NCI-H2107 treated with DMSO at 0.1 percent for 48 hours (cell line): ENCODE results near the gene STOX1.
"Not testable (repeated sequence)": the region's sequence is repeated elsewhere in the genome, so short reads cannot be mapped to it uniquely, and the experiment has no call there.

Experiments
- DNase-seq: peaks from one replicate; lab custom pipeline; 2025; ENCODE audit not compliant: unreplicated experiment; lab: John Stamatoyannopoulos, UW

The STOX1 gene, protein sequence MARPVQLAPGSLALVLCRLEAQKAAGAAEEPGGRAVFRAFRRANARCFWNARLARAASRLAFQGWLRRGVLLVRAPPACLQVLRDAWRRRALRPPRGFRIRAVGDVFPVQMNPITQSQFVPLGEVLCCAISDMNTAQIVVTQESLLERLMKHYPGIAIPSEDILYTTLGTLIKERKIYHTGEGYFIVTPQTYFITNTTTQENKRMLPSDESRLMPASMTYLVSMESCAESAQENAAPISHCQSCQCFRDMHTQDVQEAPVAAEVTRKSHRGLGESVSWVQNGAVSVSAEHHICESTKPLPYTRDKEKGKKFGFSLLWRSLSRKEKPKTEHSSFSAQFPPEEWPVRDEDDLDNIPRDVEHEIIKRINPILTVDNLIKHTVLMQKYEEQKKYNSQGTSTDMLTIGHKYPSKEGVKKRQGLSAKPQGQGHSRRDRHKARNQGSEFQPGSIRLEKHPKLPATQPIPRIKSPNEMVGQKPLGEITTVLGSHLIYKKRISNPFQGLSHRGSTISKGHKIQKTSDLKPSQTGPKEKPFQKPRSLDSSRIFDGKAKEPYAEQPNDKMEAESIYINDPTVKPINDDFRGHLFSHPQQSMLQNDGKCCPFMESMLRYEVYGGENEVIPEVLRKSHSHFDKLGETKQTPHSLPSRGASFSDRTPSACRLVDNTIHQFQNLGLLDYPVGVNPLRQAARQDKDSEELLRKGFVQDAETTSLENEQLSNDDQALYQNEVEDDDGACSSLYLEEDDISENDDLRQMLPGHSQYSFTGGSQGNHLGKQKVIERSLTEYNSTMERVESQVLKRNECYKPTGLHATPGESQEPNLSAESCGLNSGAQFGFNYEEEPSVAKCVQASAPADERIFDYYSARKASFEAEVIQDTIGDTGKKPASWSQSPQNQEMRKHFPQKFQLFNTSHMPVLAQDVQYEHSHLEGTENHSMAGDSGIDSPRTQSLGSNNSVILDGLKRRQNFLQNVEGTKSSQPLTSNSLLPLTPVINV

DNA sequence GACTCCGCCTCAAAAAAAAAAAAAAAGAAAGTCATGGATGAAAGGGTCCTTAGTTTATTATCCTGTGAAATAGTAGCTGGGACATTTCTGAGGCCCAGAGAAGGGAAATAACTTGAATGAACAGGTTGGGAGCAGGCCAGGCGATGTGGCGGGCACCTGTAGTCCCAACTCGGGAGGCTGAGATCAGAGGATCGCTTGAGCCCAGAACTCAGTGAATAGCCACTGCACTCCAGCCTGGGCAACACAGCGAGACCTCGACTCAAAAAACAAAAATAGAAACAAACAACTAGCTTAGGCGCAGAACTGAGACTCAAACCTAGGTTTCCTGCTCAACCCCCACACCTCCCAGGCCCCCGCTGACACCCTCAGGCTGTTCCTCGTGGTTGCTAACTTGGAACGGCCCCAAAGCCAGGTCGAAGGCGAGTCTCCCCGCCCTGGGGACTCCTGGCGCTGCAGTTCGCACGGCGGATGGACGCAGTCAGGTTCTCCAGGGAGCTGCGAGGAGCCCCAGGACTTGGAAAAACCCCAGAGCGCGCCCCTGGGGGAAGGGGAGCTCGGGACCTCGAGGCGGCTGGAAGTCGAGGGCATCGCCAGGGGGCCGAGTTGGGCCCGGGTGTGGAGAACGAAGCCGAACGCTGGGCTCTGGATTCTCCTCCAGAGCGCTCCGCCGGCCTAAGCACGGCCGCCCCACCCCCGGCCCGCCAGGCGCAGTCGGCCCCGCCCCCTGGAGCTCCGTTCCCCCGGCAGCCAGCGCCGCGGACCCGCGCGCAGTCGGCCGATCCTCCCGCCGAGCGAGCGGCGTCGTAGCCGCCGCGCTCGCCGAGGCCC is at the start of gene STOX1:
Gene STOX1, plus strand, starts transcription at position 768 of the 828 bp plus-strand sequence. CDS start 93 bp downstream, outside the sequence.
- DNase-seq, result no peak

DNA sequence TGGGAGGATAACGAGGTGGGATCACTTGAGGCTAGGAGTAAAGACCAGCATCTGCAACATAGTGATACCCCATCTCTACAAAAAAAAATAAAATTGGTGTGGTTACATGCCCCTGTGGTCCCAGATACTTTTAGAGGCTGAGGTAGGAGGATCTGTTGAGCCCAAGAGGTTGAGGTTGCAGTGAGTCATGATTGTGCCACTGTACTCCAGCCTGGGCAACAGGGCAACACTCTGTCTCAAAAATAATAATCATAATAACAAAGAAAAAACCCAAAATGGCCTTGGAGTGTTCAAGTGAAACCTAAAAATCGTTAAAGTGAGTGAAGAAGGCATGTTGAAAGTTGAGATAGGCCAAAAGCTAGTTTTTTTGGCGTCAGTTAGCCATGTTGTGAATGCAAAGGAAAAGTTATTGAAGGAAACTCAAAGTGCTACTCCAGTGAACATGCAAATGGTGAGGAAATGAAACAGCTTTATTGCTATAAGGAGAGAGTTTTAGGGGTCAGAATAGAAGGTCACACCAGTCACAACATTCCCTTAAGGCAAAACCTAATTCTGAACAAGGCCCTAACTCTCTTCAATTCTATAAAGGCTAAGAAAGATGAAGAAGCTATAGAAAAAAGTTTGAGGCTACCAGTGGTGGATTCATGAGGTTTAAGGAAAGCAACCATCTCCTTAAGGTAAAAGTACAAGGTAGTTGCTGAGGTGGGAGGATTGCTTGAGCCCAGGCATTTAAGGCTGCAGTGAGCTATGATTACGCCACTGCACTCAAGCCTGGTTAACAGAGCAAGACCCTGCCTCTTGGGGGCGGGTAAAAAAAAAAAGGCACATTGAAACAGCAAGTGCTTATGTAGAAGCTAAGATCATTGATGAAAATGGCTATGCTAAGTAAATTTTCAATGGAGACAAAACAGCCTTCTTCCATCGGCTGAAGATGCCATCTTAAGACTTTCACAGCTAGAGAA is 45.4 kb upstream of the STOX1 start:
- DNase-seq, result no peak

DNA sequence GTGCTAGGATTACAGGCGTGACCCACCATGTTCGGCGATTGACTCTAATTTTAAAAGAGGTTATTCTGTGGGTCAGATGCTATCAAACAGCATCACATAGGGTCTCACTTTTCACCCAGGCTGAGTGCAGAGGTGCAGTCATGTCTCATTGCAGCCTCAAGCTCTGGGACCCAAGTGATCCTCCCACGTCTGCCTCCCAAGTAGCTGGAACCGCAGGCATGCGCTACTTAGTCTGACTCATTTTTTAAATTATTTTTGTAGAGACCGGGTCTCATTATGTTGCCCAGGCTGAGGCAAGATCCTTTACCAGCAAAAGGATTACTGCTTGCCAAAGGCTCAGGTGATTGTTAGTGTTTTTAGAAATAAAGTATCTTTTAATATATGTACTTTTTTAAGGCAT is 42.9 kb upstream of the STOX1 start:
- DNase-seq, result no peak

DNA sequence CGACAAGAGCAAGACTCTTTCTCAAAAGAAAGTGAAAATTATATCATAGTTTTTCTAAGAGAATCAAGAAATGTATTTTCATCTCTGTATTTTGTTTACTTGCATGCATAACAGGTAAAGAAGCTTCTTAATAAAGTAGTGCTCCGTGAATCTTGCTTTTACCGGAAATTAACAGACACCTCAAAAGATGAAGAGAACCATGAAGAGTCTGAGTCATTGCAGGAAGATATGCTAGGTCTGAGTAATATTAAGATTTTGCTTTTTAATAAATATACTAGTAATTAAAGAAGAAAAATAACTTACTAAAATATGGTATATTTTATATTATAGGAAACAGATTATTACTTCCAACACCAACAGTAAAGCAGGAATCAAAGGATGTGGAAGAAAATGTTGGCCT is 39.5 kb upstream of the STOX1 start:
- DNase-seq, result no peak

DNA sequence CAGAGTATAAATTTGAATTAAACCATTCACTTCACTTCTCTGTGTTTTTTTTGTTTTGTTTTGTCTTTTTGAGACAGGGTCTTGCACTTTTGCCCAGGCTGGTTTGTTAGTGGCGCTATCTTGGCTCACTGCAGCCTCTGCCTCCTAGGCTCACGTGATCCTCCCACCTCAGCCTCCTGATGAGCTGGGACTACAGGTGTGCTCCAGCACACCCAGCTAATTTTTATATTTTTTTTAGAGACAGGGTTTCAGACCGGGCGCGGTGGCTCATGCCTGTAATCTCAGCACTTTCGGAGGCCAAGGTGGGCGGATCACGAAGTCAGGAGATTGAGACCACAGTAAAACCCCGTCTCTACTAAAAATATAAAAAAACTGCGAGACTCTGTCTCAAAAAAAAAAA is 36.9 kb upstream of the STOX1 start:
- DNase-seq, result no peak

DNA sequence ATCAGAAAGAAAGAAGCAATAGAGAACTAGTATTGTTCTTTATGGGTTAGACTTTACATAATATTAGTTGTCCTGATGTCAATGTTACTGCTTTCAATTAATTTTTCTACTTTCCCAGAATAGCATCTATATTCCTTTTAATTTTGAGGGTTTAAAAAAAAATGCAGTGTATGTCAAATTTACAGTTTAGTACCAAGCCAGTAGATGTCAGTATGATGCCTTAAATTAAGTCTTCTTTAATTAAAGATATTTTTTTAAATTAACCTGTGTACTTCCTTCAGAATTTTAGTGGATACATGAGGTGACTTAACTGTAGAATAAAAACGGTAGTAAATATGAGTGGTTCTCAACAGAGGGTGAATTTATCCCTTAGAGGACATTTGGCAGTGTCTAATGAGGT is 35.2 kb upstream of the STOX1 start:
- DNase-seq, result no peak

DNA sequence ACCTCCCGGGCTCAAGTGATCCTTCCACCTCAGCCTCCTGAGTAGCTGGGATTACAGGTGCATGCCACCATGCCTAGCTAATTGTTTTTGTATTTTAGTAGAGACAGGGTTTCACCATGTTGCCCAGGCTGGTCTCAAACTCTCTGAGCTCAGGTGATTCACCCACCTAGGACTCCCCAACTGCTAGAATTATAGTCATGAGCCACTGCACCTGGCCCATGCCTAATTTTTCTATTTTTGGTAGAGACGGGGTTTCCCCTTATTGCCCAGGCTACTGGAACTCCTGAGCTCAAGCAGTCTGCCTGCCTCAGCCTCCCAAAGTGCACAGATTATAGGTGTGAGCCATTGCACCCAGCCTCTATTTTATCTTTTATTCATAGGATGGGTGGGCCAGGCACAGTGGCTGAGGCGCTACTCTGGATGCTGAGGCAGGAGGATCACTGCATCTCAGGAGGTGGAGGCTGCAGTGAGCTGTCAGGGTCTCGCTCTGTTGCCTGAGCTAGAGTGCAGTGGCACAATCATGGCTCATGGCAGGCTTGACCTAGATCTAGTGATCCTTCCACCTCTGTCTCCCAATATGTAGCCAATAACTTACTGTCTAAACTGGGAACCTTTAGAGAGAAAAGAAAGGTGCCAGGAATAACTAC is 31.3 kb upstream of the STOX1 start:
- no peak for DNase-seq

DNA sequence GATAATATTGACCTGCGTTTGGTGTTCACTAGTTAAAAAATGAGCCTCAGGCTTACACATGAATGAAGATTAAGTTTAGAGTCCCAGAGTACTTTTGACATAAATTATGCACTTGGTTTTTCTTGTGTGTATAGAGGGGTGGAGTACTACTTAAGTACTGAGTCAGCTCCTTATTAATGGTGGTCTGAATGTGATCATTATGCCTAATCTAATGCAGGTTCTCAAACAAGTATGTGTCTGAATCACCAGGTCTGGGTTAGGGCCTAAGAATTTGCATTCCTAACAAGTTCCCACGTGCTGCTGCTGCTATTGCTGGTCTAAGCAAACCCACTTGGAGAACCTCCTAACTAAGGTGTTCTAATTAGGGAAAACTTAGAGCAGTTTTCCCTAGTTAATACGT is 30.7 kb upstream of the STOX1 start:
- DNase-seq, result no peak

DNA sequence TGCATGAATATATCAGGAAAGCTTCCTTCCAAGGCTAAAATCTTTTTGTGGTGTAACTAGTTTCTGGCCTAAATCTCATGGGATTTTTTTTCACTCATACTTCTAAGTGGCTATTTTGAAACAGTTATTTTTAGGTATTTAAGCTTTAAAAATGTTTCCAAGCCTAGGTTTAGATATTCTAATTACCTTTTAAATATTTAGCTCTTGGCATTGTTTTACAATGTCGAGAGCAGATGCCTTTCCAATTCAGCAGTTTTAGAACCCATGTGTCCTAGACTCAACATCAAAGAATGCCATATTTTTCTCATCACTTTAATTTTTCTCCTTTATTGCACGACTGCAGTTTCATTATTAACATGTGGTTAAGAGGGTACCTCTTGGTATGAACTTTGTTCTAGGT is 27.1 kb upstream of the STOX1 start:
- DNase-seq, result no peak

DNA sequence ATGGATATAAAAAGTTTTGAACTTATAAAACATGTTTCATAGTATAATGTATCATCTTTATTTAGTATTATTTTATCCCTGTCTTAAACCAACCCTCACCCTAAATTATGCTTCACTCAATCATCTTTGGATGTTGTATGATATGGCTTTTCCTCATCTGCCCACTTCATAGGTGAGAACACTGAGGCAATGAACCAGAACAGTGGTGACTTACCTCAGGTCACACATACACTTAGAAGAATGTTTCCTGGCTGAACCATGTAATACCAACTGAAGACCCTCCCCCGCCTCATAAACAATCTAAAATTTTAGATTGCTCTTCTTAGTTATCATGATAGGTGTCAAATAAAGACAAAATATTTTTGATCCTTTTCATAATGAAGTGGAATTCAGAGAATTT is 22.6 kb upstream of the STOX1 start:
- no peak for DNase-seq

DNA sequence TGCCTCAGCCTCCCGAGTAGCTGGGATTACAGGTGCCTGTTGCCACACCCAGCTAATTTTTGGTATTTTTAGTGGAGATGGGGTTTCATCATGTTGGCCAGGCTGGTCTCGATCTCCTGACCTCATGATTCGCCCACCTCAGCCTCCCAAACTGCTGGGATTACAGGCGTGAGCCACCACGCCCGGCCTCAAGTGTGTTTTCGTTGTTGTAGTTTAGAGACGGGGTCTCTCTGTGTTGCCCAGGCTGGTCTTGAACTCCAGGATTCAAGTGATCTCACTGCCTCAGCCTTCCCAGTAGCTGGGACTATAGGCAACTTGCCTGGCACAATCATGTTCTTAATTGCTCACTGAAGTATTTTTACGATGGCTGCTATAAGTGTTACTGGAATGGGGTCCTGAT is 16.5 kb upstream of the STOX1 start:
- not testable (repeated sequence) for DNase-seq

DNA sequence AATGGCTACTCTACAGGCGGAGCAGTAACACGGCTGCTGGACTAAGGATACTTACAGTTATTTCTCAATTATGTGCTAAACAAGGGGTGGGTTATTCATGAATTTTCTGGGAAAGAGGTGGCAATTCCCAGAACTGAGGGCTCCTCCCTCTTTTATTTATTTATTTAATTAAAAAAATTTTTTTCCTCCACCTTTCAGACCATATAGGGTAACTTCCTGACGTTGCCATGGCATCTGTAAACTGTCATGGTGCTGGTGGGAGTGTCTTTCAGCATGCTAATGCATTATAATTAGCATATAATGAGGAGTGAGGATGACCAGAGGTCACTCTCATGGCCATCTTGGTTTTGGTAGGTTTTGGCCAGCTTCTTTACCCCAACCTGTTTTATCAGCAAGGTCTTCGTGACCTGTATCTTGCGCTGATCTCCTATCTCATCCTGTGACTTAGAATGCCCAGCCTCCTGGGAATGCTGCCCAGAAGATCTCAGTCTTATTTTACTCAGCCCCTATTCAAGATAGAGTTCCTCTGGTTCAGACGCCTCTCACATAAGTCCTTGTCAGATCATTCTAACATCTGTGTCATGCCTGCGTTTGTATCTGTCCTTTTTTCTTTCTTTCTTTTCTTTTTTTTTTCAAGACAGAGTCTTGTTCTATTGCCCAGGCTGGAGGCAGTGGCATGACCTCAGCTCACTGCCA is 15.9 kb upstream of the STOX1 start:
- DNase-seq, result no peak

DNA sequence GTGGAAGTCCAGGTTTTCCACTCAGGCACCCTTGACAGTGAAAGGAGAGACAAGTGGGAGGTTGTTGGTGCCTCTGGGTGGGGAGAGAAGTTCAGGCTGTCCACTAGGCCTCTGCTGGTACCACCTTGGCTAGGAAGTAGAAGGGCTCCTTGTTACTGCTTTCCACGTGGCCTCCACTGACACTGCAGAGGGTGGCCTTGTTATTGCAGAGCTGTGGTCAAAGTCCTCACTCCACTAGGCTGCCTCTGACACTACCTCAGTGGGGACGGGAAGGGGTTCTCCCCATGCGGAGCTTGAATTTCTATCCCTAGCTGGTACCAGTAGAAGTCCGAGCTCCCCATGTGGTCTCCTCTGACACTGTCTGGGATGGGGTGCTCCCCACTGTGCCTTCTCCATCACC is 14.9 kb upstream of the STOX1 start:
- no peak for DNase-seq

DNA sequence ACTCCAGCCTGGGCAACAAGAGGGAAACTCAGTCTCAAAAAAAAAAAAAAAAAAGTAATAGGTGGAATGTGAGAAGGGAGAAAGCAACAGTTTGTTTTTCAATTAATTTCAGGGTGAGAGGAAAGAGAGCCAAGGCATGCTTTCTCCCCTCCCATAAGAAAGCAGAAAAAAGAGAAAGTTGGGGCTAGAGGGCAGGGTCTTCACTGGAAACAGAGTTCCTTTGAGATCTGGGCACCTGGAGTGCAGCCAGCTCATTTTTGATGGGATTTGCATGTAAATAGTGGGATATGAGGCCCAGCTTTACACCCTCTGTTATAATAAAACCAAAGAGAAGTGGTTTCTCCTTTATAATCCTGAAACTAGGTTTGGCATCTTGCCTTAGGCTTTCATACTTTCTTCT is 13.8 kb upstream of the STOX1 start:
- DNase-seq, result no peak

DNA sequence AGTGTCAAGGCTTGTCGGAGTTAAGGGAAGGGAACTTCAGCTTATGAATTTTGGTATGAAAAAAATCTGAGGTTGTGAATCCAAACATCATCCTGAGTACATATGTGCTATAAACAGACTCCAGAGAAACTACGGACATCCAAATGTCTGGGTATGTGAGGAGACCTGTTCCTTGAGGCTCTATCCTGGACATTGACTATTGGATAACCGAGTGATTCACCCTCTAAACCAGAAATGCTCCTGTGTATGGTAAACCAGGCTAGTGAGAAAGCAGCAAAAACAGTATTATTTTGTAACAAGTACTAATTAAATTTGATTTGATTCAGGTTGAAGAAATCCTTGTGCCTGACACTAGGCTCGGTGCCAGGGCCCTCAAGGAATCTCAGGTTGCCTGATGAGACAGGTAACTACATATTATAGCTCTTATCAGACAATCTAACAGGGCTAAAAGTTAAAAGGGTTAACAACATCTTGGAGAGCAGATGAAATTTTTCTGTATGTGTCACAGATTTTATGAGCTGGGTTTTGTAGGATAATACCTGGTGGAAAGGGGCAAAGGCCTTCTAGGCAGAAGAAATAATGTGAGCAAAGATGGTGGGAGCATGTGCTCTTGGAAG is 10.4 kb upstream of the STOX1 start:
- no peak for DNase-seq

DNA sequence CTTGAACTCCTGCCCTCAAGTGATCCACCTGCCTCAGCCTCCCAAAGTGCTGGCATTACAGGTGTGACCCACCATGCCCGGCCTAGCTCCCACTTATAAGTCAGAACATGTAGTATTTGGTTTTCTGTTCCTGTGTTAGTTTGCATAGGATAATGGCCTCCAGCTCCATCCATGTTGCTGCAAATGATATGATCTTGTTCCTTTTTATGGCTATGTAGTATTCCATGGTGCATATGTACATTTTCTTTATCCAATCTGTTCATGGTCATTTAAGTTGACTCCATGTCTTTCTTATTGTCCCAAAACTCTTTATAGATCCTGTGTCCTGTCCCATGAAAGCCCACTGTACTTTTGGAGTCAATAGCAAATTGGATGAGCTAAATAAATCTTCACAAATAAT is 7.0 kb upstream of the STOX1 start:
- DNase-seq, result not testable (repeated sequence)

DNA sequence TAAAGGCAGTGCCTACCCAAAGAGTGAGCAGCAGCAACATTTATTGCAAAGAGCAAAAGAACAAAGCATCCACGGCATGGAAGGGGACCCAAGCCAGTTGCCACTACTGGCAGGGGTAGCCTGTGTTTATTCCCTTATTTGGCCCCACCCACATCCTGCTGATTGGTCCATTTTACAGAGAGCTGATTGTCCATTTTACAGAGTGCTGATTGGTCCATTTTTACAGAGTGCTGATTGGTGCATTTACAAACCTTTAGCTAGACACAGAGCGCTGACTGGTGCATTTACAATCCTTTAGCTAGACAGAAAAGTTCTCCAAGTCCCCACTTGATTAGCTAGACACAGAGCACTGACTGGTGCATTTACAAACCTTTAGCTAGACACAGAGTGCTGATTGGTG is 4.7 kb upstream of the STOX1 start:
- DNase-seq, result not testable (repeated sequence)

DNA sequence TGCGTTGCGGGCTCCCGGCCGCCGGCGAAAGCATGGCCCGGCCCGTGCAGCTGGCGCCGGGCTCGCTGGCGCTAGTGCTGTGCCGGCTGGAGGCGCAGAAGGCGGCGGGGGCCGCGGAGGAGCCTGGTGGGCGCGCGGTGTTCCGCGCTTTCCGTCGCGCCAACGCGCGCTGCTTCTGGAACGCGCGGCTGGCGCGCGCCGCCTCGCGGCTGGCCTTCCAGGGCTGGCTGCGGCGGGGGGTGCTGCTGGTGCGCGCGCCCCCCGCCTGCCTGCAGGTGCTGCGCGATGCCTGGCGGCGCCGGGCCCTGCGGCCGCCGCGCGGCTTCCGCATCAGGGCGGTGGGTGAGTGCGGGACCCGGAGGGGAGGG is 245 bp downstream of the STOX1 start:
- DNase-seq, result not testable (repeated sequence)
